Neutrophil (primary cell): ENCODE measurements around the gene SNRPE.
A peak's percentile ranks its signal among the peaks of the same experiment; 100 is the strongest.
"Not testable (repeated sequence)": the region's sequence is repeated elsewhere in the genome, so short reads cannot be mapped to it uniquely, and the experiment has no call there.

ENCODE experiments used
- H3K27ac ChIP-seq: fragments of 200-600 bp; sonication (generic); 2 replicates; pipeline ENCODE4 v1.5.1; 2016; ENCODE audit warnings: mild to moderate bottlenecking, moderate library complexity
- H3K27me3 ChIP-seq: fragments of 200-600 bp; sonication (generic); 2 replicates; pipeline ENCODE4 v1.6.0; 2016; ENCODE audit warnings: mild to moderate bottlenecking
- H3K36me3 ChIP-seq: fragments of 200-600 bp; sonication (generic); 2 replicates; pipeline ENCODE4 v1.5.1; 2017
- H3K4me1 ChIP-seq, 2 experiments: fragments of 200-600 bp in 1 of 2; sonication (generic) in 1 of 2; 1 replicate in 1 of 2; 2 replicates in 1 of 2; pipeline versions ENCODE4 v1.5.1 to v1.6.1; 2013 to 2016; ENCODE audit warnings: low read depth in 1 of 2, low read length in 1 of 2, mild to moderate bottlenecking in 1 of 2, moderate library complexity in 1 of 2; ENCODE audit not compliant: control insufficient read depth in 1 of 2, insufficient read depth in 1 of 2
- H3K4me3 ChIP-seq, 2 experiments: fragments of 200-600 bp in 1 of 2; sonication (generic) in 1 of 2; 1 replicate in 1 of 2; 2 replicates in 1 of 2; pipeline ENCODE4 v1.5.1; 2013 to 2016; ENCODE audit warnings: low read depth in 1 of 2, low read length in 1 of 2, mild to moderate bottlenecking in 1 of 2, moderate library complexity in 1 of 2
- H3K9me3 ChIP-seq: fragments of 200-600 bp; sonication (generic); 2 replicates; pipeline ENCODE4 v1.5.1; 2016
- TF ChIP-seq, protein P1 (sequence below): fragments of 200-600 bp; sonication (generic); IDR thresholded peaks from 2 replicates; pipeline ENCODE4 v1.5.1; 2016; ENCODE audit warnings: antibody characterized with exemption

The SNRPE gene

DNA sequence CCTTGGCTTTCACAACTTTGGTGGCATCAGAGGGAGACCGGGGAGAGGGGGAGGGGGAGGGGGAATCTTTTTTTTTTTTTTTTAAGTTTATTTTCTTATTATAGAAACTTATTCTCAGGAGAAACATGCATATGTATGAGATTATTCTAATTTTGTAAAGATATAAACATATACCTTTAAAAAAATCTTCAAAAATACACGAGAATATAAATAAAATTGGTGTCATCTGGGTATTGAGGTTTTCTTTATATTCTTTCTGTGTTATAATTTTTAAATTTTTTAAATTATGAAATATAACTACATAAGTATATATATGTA, 18.9 kb upstream of the SNRPE start:
- Histone ChIP-seq H3K36me3 (peaks cover 79% of the 10 kb centered on the region), H3K27me3 (no peaks in the 10 kb centered on the region), H3K27ac (no peak overlapping the region), H3K4me3 (no peak overlapping the region), H3K9me3 (no peaks in the 10 kb centered on the region), H3K4me1 (no peaks in the 10 kb centered on the region)
- TF ChIP-seq, protein P1, sequence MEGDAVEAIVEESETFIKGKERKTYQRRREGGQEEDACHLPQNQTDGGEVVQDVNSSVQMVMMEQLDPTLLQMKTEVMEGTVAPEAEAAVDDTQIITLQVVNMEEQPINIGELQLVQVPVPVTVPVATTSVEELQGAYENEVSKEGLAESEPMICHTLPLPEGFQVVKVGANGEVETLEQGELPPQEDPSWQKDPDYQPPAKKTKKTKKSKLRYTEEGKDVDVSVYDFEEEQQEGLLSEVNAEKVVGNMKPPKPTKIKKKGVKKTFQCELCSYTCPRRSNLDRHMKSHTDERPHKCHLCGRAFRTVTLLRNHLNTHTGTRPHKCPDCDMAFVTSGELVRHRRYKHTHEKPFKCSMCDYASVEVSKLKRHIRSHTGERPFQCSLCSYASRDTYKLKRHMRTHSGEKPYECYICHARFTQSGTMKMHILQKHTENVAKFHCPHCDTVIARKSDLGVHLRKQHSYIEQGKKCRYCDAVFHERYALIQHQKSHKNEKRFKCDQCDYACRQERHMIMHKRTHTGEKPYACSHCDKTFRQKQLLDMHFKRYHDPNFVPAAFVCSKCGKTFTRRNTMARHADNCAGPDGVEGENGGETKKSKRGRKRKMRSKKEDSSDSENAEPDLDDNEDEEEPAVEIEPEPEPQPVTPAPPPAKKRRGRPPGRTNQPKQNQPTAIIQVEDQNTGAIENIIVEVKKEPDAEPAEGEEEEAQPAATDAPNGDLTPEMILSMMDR: no peak

- TF ChIP-seq, protein P1: no peak
- no peak overlapping the region for H3K4me3 ChIP-seq
- no peaks in the 10 kb centered on the region for H3K27me3 ChIP-seq
- peaks cover 79% of the 10 kb centered on the region for H3K36me3 ChIP-seq
- H3K27ac ChIP-seq: no peak overlapping the region
- no peaks in the 10 kb centered on the region for H3K4me1 ChIP-seq
- no peaks in the 10 kb centered on the region for H3K9me3 ChIP-seq
These were observed 18.0 kb upstream of the SNRPE start for GRCh38 chr1:203843435-203843834.

DNA sequence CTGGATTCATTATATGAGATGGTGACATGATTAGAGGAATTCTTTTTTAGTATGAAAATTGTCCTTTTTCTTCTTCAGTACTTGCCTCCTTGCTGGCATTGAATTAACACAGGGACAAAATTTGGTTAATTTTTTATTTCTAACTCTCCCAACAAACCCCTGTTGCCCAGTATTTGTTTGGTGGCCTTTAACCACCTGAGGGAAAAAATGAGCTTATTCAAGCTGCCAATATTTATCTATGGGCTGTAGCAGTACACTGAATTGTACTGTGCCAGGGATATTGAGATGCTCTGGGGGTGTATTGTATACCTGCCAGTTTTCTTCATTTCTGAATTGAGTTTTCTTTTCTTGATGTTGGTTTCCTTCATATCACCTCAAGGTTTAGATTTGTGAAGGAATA, 8.3 kb upstream of the SNRPE start:
- not testable (repeated sequence) for H3K27ac ChIP-seq, H3K27me3 ChIP-seq, H3K9me3 ChIP-seq, H3K4me3 ChIP-seq, H3K4me1 ChIP-seq
- peaks cover 81% of the 10 kb centered on the region for H3K36me3 ChIP-seq

DNA sequence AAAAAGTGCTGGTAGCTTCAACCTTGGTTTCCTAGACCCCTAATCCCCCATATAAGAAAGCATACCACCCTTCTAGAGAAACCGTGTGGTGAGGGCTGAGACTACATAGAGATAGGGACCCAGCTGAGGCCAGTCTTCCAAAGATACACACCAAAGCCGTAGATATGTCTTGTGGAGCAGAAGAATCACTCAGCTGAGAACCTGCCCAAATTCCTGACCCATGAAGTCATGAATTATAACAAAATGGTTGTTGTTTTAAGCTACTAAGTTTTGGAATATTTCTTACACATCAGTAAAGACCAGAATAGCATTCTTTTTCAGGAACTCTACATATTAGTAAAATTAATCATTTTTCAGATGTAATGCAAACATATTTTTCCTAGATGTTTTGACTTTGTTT, 3.3 kb upstream of the SNRPE start:
- Histone ChIP-seq H3K9me3 (no peaks in the 10 kb centered on the region), H3K4me3 (no peak overlapping the region), H3K27me3 (no peaks in the 10 kb centered on the region), H3K36me3 (peaks cover 34% of the 10 kb centered on the region), H3K27ac (no peak overlapping the region), H3K4me1 (peaks cover 9 to 16% of the 10 kb centered on the region in 2 experiments)
- TF ChIP-seq, protein P1: no peak

GRCh38 chr1:203858975-203859374, 2.4 kb upstream of the SNRPE start:
- H3K36me3 ChIP-seq: peaks cover 31% of the 10 kb centered on the region

DNA sequence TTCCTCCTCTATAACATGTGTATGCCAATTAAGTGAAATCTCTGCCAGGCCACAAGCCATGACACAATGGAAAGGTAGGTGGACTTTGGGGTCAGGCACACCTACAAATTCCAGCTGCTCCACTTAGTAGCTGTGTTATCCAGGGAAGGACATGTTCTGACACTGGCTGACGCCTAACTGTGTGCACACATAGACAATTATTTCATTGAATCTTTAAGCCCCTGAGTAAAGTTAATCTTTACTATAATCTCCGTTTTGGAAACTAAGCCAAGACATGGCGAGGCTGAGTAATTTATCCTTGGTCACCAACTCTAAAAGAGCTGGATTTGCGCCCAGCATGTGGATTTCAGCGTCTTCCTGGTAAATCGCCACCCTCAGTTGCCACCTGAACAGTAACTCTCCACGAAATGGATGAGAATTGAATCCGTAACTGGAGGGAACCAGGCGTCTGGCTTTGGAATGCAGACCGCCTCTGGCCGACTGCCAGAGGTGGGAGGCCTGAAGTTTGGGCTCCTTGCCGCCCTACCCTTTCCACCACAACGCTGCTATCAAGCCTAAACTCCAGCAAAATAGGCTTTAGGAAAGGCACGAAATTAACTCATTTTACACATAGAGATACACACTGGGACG, 888 bp upstream of the SNRPE start:
- Histone ChIP-seq H3K27ac (no peak overlapping the region), H3K4me1 (peaks cover 9 to 16% of the 10 kb centered on the region in 2 experiments), H3K4me3 (peak overlapping the region in 1 of 2 experiments; percentile 98), H3K27me3 (no peaks in the 10 kb centered on the region), H3K36me3 (peaks cover 28% of the 10 kb centered on the region), H3K9me3 (no peaks in the 10 kb centered on the region)
- TF ChIP-seq, protein P1: no peak

More at GRCh38 chr1:203858975-203859374, 2.4 kb upstream of the SNRPE start:
- H3K27ac ChIP-seq: no peak overlapping the region
- H3K4me1 ChIP-seq: peaks cover 9 to 16% of the 10 kb centered on the region in 2 experiments
- H3K9me3 ChIP-seq: no peaks in the 10 kb centered on the region
- no peak overlapping the region for H3K4me3 ChIP-seq
- no peaks in the 10 kb centered on the region for H3K27me3 ChIP-seq
- TF ChIP-seq, protein P1: no peak
